Measurements from ENCODE around the gene CNOT4.
"Not testable (repeated sequence)": the region's sequence is repeated elsewhere in the genome, so short reads cannot be mapped to it uniquely, and the experiment has no call there.

Gene CNOT4

GRCh38 chr7:135449436-135449835, 60.5 kb downstream of the CNOT4 start:
- no peak for DNase-seq

GRCh38 chr7:135448753-135449152, 61.1 kb downstream of the CNOT4 start:
- DNase-seq, result no peak

GRCh38 chr7:135447748-135448147, 62.2 kb downstream of the CNOT4 start:
- no peak for DNase-seq

GRCh38 chr7:135445690-135446089, 64.2 kb downstream of the CNOT4 start:
- no peak for DNase-seq

GRCh38 chr7:135445266-135445665, 64.6 kb downstream of the CNOT4 start:
- not testable (repeated sequence) for DNase-seq

GRCh38 chr7:135441791-135442190, 68.1 kb downstream of the CNOT4 start:
- DNase-seq, result no peak

- no peak for DNase-seq
Measured at GRCh38 chr7:135434047-135434446, 75.9 kb downstream of the CNOT4 start.

- no peak for DNase-seq
Measured at GRCh38 chr7:135430626-135431025, 79.3 kb downstream of the CNOT4 start.

- DNase-seq, result no peak
Measured at GRCh38 chr7:135428879-135429278, 81.0 kb downstream of the CNOT4 start.

GRCh38 chr7:135428011-135428410, 81.9 kb downstream of the CNOT4 start:
- no peak for DNase-seq

- DNase-seq, result no peak
Measured at GRCh38 chr7:135427166-135427565, 82.7 kb downstream of the CNOT4 start.

GRCh38 chr7:135425036-135425435, 84.9 kb downstream of the CNOT4 start:
- no peak for DNase-seq

GRCh38 chr7:135420786-135421185, 89.1 kb downstream of the CNOT4 start:
- DNase-seq, result no peak

GRCh38 chr7:135416431-135416830, 93.5 kb downstream of the CNOT4 start:
- no peak for DNase-seq

- DNase-seq, result peak; percentile 3
Measured at GRCh38 chr7:135414850-135415439, 95.0 kb downstream of the CNOT4 start.

- DNase-seq, result no peak
Measured at GRCh38 chr7:135414208-135414607, 95.7 kb downstream of the CNOT4 start.

- no peak for DNase-seq
Measured at GRCh38 chr7:135411098-135411497, 98.8 kb downstream of the CNOT4 start.

- DNase-seq, result no peak
Measured at GRCh38 chr7:135410543-135410942, 99.4 kb downstream of the CNOT4 start.

GRCh38 chr7:135409845-135410542, 99.9 kb downstream of the CNOT4 start:
- no peak for DNase-seq

- no peak for DNase-seq
Measured at GRCh38 chr7:135407884-135408283, 102.0 kb downstream of the CNOT4 start.

- DNase-seq, result no peak
Measured at GRCh38 chr7:135406918-135407317, 103.0 kb downstream of the CNOT4 start.

- DNase-seq, result no peak
Measured at GRCh38 chr7:135405969-135406368, 103.9 kb downstream of the CNOT4 start.

GRCh38 chr7:135403302-135403701, 106.6 kb downstream of the CNOT4 start:
- DNase-seq, result no peak

- DNase-seq, result no peak
Measured at GRCh38 chr7:135397689-135398088, 112.2 kb downstream of the CNOT4 start.

- no peak for DNase-seq
Measured at GRCh38 chr7:135392701-135393100, 117.2 kb downstream of the CNOT4 start.

Measured in midbrain (tissue), 1 donor.